ENCODE data around the gene EVI5.

Gene EVI5

DNA sequence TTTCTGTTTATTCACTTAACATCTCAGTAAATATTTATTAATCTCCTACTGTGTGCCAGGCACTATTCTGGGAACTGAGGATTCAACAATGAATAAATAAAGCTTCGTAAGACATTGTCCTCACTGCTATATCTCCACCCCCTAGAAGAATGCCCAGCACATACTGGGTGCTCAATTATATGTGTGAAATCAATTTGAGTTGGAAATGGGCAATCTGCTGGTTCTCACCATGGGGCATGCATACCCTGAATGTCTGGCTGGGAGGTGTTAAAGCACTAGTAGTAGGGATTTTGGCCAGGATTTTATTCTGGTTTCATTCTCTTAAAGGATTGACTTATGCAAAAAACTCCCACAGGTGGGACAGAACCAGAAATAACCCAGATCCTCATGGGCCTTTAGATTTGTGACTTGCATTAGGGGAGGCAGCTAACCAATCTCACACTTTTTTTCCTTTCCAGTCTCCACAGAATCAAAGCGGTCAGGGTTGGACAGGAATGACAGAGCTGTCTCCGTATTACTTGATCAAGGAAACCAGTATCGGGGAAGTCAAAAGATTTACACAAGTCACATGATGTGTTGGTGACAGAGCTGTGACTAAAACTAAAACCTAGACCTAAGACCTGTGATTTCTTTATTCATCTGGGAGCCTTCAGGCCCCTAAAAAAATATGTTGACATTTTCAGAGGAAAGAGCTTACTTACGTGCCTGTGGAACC, 311.0 kb downstream of the EVI5 start:
- no peak overlapping the region for H3K4me3 ChIP-seq (ENCODE audit: low read depth, low read length)
- DNase-seq (ENCODE audit: low read depth): no peak
- in situ Hi-C loops (cut with HindIII; ENCODE audit: low sequenced_read_pairs): loop anchor here (5.0 kb wide), 1 partner anchor 33 kb away; no protein-coding TSS in a partner anchor
- TF ChIP-seq, protein P1, sequence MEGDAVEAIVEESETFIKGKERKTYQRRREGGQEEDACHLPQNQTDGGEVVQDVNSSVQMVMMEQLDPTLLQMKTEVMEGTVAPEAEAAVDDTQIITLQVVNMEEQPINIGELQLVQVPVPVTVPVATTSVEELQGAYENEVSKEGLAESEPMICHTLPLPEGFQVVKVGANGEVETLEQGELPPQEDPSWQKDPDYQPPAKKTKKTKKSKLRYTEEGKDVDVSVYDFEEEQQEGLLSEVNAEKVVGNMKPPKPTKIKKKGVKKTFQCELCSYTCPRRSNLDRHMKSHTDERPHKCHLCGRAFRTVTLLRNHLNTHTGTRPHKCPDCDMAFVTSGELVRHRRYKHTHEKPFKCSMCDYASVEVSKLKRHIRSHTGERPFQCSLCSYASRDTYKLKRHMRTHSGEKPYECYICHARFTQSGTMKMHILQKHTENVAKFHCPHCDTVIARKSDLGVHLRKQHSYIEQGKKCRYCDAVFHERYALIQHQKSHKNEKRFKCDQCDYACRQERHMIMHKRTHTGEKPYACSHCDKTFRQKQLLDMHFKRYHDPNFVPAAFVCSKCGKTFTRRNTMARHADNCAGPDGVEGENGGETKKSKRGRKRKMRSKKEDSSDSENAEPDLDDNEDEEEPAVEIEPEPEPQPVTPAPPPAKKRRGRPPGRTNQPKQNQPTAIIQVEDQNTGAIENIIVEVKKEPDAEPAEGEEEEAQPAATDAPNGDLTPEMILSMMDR (IDR thresholded peaks at IDR 0.05; ENCODE audit: low read depth, low read length, missing control alignments): no peak

GRCh38 chr1:92470216-92470615, 314.7 kb downstream of the EVI5 start:
- DNase-seq (ENCODE audit: low read depth): no peak
- in situ Hi-C loops (cut with HindIII; ENCODE audit: low sequenced_read_pairs): loop anchor here (5.0 kb wide), 1 partner anchor 37 kb away; no protein-coding TSS in a partner anchor
- TF ChIP-seq, protein P1 (IDR thresholded peaks at IDR 0.05; ENCODE audit: low read depth, low read length, missing control alignments): no peak
- H3K4me3 ChIP-seq (ENCODE audit: low read depth, low read length): no peak overlapping the region

DNA sequence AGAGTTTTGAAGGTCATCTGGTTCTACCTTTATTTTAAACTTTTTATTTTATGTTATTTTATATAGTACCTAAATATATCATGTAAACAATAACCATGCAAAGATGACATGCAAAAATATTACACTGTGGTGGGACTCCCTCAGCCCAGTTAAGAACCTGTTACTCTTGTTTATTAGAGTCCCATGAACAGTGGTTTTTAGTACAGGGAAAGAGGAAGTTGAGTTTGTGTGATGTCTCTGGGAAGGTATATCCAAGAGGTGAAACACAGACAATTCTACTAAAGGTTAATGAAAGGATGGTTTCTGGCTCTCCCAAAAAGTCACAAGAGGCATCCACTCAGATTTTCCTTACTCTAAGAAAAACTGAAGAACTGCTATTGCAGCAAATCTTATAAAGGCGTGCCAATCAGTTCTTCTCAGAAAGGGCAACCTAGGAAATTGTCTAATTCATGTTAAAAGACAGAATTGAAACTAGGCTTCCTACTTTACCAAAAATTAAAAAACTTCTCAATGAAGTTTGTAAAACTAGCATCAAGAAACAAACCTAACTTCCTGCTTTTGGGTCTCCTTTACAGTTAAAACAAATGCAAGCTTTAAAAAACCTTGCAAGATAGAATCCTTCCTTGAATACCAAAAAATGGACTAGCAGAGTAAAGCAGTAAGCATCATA, 318.1 kb downstream of the EVI5 start:
- in situ Hi-C loops (cut with HindIII; ENCODE audit: low sequenced_read_pairs): no loop called here
- no peak for DNase-seq (ENCODE audit: low read depth)
- H3K4me3 ChIP-seq (ENCODE audit: low read depth, low read length): no peak overlapping the region
- TF ChIP-seq, protein P1 (IDR thresholded peaks at IDR 0.05; ENCODE audit: low read depth, low read length, missing control alignments): no peak

DNA sequence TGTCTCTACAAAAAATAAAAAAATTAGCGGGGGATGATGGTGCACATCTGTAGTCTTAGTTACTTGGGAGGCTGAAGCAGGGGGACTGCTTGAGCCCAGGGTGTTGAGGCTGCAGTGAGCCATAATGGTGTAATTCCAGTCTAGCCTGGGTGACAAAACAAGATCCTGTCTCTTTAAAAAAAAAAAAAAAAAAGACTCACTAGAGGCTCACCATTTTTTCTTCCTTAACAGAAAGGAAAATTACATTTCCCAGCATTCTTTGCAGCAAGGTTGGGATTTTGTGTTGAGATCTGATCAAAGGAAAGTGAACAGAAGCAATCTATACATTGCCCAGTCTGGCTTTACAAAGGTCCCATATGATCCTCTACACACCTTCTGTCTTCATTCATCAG, 319.7 kb downstream of the EVI5 start:
- TF ChIP-seq, protein P1 (IDR thresholded peaks at IDR 0.05; ENCODE audit: low read depth, low read length, missing control alignments): no peak
- DNase-seq (ENCODE audit: low read depth): no peak
- in situ Hi-C loops (cut with HindIII; ENCODE audit: low sequenced_read_pairs): no loop called here
- H3K4me3 ChIP-seq (ENCODE audit: low read depth, low read length): no peak overlapping the region

- TF ChIP-seq, protein P1 (IDR thresholded peaks at IDR 0.05; ENCODE audit: low read depth, low read length, missing control alignments): no peak
Measured at GRCh38 chr1:92464588-92465255, 320.2 kb downstream of the EVI5 start.

DNA sequence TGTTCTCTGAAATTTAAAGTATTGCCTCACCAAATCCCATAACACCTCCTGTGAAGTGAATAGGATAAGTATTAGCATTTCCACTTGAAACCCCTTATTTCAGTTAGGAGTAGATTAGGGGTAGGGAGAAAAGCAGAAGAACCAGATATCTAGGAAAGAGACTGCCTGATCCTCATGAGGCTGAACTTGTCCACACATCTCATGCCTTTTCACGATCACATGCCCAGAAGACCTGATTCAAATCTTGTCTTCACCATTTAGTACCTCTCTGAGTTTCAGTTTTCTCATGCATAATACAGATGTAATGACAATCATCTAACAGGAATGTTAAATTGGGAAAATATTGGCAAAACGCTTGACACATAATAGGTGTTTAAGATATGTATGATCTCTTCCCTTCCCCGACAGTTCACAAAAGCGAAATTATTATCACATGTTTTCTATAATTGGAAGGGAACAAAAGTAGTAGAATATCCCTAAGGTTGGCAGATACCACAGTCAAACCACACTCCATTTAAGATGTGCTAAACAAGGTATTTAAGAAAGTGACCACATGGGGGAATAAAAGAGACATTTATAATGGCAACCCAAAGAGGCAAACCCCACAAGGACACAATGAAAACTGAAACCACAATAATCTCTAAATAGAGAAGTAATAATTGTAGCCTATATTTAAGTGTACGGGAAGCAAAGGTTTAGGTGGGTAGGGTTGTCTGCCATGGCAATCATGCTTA, 323.4 kb downstream of the EVI5 start:
- in situ Hi-C loops (cut with HindIII; ENCODE audit: low sequenced_read_pairs): no loop called here
- no peak for DNase-seq (ENCODE audit: low read depth)
- TF ChIP-seq, protein P1 (IDR thresholded peaks at IDR 0.05; ENCODE audit: low read depth, low read length, missing control alignments): no peak
- no peak overlapping the region for H3K4me3 ChIP-seq (ENCODE audit: low read depth, low read length)

More at GRCh38 chr1:92464588-92465255, 320.2 kb downstream of the EVI5 start:
- in situ Hi-C loops (cut with HindIII; ENCODE audit: low sequenced_read_pairs): no loop called here
- DNase-seq (ENCODE audit: low read depth): no peak
- H3K4me3 ChIP-seq (ENCODE audit: low read depth, low read length): no peak overlapping the region
